GM21390 (cell line): ENCODE data around the gene HOXB3.
A peak's percentile ranks its signal among the peaks of the same experiment; 100 is the strongest.
"Not testable (repeated sequence)": the region's sequence is repeated elsewhere in the genome, so short reads cannot be mapped to it uniquely, and the experiment has no call there.

ENCODE experiments used
- ATAC-seq: cut with Tn5 transposase; IDR thresholded peaks from one replicate; pipeline ENCODE4 v1.9.1; 2021; ENCODE audit not compliant: unreplicated experiment

The HOXB3 gene

GRCh38 chr17:48509708-48510107 is 80.3 kb downstream of the HOXB3 start:
- not testable (repeated sequence) for ATAC-seq

DNA sequence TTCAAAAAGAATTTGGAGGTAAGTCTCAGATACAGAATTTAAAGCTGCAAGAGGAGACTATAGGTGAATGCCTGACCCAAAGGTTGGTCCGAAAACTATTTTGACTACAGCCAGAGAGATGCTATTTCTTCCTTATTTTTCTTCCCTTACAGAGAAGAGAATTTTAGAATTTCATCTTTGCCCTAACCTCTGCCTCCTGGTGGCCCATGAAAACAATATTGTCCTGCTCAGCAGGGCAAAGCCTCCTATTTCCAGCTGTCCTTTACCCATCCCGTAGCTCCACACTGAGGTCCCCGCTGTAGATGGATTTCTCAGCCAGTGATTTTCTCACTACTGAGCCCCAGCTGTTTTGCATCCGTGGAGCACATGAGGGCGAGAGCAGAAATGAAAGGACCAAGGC is 83.8 kb downstream of the HOXB3 start:
- no peak for ATAC-seq

- ATAC-seq = peak; percentile 89
These were observed 84.3 kb downstream of the HOXB3 start for GRCh38 chr17:48505788-48506187.

- ATAC-seq = no peak
These were observed 85.1 kb downstream of the HOXB3 start for GRCh38 chr17:48504953-48505352.

DNA sequence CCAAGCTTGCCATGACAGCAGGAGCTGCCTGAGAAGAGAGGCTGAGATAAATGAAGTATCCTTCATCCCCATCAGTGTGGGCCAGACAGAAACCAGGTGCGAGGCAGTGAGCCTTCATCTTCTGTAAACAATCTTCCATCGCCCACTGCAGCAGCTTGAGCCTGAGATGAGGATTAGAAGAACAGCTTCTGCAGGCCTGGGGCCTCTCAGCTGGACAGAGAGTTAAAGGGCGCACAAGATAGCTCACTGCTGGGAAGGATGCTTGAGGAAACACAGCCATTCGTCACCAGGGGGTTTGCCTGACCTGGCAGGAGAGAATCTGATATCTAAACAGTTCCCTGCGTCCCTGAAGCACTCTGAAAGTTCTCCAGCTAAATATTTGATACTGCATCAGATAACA is 86.3 kb downstream of the HOXB3 start:
- ATAC-seq = no peak

GRCh38 chr17:48502901-48503300 is 87.1 kb downstream of the HOXB3 start:
- ATAC-seq = no peak

DNA sequence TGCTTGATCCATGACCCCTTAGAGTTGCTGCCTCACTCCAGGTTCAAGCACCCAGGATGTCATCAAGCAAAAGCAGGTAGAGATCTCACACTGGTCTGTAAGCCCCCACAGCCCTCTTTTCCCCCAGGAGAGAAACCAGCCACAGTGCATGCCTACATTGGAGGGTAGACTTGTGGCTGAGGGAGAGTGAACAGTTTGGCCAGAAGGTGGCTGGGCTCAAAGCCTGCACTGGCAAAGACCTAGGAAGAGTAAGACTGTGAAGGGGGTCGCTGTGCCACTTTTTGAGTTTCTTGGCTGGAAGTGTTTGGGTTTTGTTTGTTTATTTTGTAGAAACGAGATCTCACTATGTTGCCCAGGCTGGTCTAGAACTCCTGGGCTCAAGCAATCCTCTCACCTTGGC is 87.7 kb downstream of the HOXB3 start:
- ATAC-seq = no peak

GRCh38 chr17:48500435-48501426 is 89.3 kb downstream of the HOXB3 start:
- ATAC-seq = no peak

DNA sequence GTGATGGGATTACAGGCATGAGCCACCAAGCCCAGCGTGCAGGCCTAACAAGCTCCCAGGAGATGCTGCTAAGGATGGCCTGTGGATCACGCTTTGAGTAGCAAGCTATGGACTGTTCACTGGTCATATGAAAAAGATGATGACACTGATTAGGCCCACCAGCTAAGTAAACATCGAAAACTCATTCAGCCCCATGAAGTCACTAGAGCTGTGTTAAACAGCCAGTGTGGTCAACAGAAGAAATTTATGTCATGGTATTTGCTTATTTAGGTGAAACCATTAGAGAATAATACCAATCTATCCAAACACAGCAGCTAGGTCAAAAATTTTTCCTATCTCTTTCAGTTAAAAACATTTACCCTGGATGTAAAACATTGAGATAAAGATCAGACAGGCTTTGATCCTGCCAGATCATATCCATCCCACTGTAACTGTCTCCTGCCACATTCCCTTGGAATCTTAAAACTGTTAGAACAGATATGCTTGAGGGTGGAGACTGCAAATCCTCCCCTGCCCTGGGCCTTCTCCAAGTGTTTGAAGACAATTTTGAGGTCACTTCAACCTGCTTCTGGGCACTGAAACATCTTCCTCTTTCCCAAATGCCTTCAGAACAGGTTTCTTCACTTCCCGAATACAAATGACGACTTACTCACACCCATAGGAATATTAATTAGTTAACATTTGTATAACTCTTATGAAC is 90.2 kb downstream of the HOXB3 start:
- no peak for ATAC-seq

DNA sequence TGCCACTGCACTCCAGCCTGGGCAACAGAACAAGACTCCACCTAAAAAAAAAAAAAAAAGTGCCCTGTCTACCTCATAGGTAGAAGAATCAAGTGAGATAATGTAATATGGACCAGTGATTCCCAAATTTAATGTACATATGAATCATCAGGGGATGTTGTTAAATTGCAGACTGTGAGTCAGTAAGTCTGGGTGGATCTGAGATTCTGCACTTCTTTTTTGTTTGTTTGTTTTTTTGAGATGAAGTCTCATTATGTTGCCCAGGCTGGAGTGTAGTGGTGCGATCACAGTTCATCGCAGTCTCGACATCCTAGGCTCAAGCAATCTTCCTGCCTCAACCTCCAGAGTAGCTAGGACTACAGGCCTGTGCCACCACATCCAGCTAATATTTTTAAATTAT is 90.8 kb downstream of the HOXB3 start:
- ATAC-seq = no peak
